Ureter (tissue), 1 donor: ENCODE results near the gene LITAF. TPM values are rescaled to one million over a fixed set of nuclear protein-coding genes. Genes with fewer than 3 reads are reported as not detected.
"Not testable (repeated sequence)": the region's sequence is repeated elsewhere in the genome, so short reads cannot be mapped to it uniquely, and the experiment has no call there.

Source experiments
- DNase-seq: peaks from one replicate; pipeline ENCODE4 v3.0.0-alpha.2; 2020; ENCODE audit warnings: low spot score
- total RNA-seq: library from RNA; stranded (reverse); gene quantifications from one replicate; pipeline ENCODE4 v1.2.4, GENCODE V29; 2023
- donor health status: DM: yes; HTN: yes; CAD: no.

The LITAF gene
- total RNA-seq, 1 donor from 2014 or later, result 160 TPM

- DNase-seq, result no peak
Measured at GRCh38 chr16:11620243-11621003, 33.7 kb upstream of the LITAF start.

GRCh38 chr16:11619327-11619851 lies 32.7 kb upstream of the LITAF start:
- DNase-seq, result no peak

GRCh38 chr16:11618107-11618717 lies 31.5 kb upstream of the LITAF start:
- DNase-seq, result no peak

- DNase-seq, result no peak
Measured at GRCh38 chr16:11615748-11616447, 29.2 kb upstream of the LITAF start.

- no peak for DNase-seq
Measured at GRCh38 chr16:11614587-11615175, 28.0 kb upstream of the LITAF start.

GRCh38 chr16:11613381-11614303 lies 26.9 kb upstream of the LITAF start:
- DNase-seq, result no peak

- DNase-seq, result no peak
Measured at GRCh38 chr16:11612665-11613025, 25.9 kb upstream of the LITAF start.

- DNase-seq, result peak; percentile 86
Measured at GRCh38 chr16:11611871-11612664, 25.3 kb upstream of the LITAF start.

GRCh38 chr16:11610580-11610979 lies 23.9 kb upstream of the LITAF start:
- no peak for DNase-seq

GRCh38 chr16:11610121-11610505 lies 23.4 kb upstream of the LITAF start:
- no peak for DNase-seq

GRCh38 chr16:11609474-11610120 lies 22.9 kb upstream of the LITAF start:
- no peak for DNase-seq

- no peak for DNase-seq
Measured at GRCh38 chr16:11605891-11606290, 19.2 kb upstream of the LITAF start.

- no peak for DNase-seq
Measured at GRCh38 chr16:11605564-11605886, 18.8 kb upstream of the LITAF start.

GRCh38 chr16:11604783-11605563 lies 18.3 kb upstream of the LITAF start:
- no peak for DNase-seq

- not testable (repeated sequence) for DNase-seq
Measured at GRCh38 chr16:11604296-11604695, 17.6 kb upstream of the LITAF start.

GRCh38 chr16:11603331-11603750 lies 16.6 kb upstream of the LITAF start:
- DNase-seq, result no peak

- DNase-seq, result no peak
Measured at GRCh38 chr16:11602321-11602720, 15.6 kb upstream of the LITAF start.

GRCh38 chr16:11601911-11602310 lies 15.2 kb upstream of the LITAF start:
- DNase-seq, result no peak

GRCh38 chr16:11601425-11601824 lies 14.7 kb upstream of the LITAF start:
- DNase-seq, result no peak
